Adrenal gland (tissue), 12 donors: ENCODE data around the gene TMEM156. TPM values are rescaled to one million over a fixed set of nuclear protein-coding genes. Genes with fewer than 3 reads are reported as not detected.
"Not testable (repeated sequence)": the region's sequence is repeated elsewhere in the genome, so short reads cannot be mapped to it uniquely, and the experiment has no call there.

Experiments
- DNase-seq, 7 donors: peaks; one replicate each; pipeline ENCODE4 v3.0.0-alpha.2; 2019 to 2020
- H3K27ac ChIP-seq, 5 donors: fragments of 200-600 bp; sonication (generic) in 4 of 5; 1 replicate in 3 of 5; 2 replicates in 2 of 5; pipeline versions ENCODE4 v1.5.1 to v1.8.0; 2016 to 2020; ENCODE audit warnings: mild to moderate bottlenecking in 1 of 5
- H3K27me3 ChIP-seq: fragments of 200-600 bp; 2 replicates; pipeline ENCODE4 v1.8.0; 2021
- H3K36me3 ChIP-seq, 2 donors: fragments of 200-600 bp; replicated peaks in 1 of 2; 1 replicate in 1 of 2; 2 replicates in 1 of 2; pipeline versions ENCODE4 v1.5.1 to v1.8.0; 2018 to 2022
- H3K4me1 ChIP-seq, 2 donors: fragments of 200-600 bp; replicated peaks in 1 of 2; 1 replicate in 1 of 2; 2 replicates in 1 of 2; pipeline versions ENCODE4 v1.5.1 to v1.8.0; 2018 to 2021
- H3K4me3 ChIP-seq, 4 donors: fragments of 200-600 bp; sonication (generic) in 3 of 4; one replicate each; pipeline ENCODE4 v1.5.1; 2016 to 2018
- H3K9me3 ChIP-seq, 3 donors: fragments of 200-600 bp; sonication (generic) in 1 of 3; replicated peaks in 1 of 3; 1 replicate in 2 of 3; 2 replicates in 1 of 3; pipeline versions ENCODE4 v1.5.1 to v1.8.0; 2016 to 2021
- CTCF ChIP-seq, 6 experiments: fragments of 450-650 bp in 4 of 6; fragments of 200-600 bp in 2 of 6; sonication (generic) in 1 of 6; IDR thresholded peaks; 1 replicate in 5 of 6; 2 replicates in 1 of 6; pipeline versions ENCODE4 v1.5.1 to v1.8.0; 2016 to 2021; ENCODE audit warnings: antibody characterized with exemption in 6 of 6, mild to moderate bottlenecking in 2 of 6, moderate library complexity in 1 of 6
- POLR2A ChIP-seq, 2 donors: fragments of 450-650 bp; IDR thresholded peaks; one replicate each; pipeline ENCODE4 v1.6.1; 2017; ENCODE audit warnings: antibody characterized with exemption in 2 of 2, mild to moderate bottlenecking in 2 of 2, moderate library complexity in 1 of 2
- WGBS, 4 donors: extraction: QIAGEN DNeasy Blood & Tissue Kit in 2 of 4; methylation state at CpG; one replicate each; pipeline versions ENCODE4 v1.1.5 to v1.1.7; 2013 to 2017; 5-methylcytosine and 5-hydroxymethylcytosine counted together
- intact Hi-C, 2 donors: fragments of 100-400 bp; cut with DNase I; formaldehyde crosslinking; loops; one replicate each; pipeline versions ENCODE4 v1.14.1 to v1.15.0; 2022 to 2023
- polyA plus RNA-seq, 3 donors: library from polyadenylated mRNA; stranded (reverse); fragments of 200-250 nt in 2 of 3; fragments of 350-450 nt in 1 of 3; fragmentation: Illumina TruSeq in 1 of 3; extraction: RNeasy Lipid Tissue Mini Kit (QIAGEN cat#74804) in 1 of 3; gene quantifications; one replicate each; pipeline ENCODE4 v1.2.3, GENCODE V29; 2013 to 2014
- total RNA-seq, 9 donors: library from RNA; depleted of rRNA in 4 of 9; stranded (reverse); fragments of >200 nt in 4 of 9; fragments of 120-200 nt in 1 of 9; fragmentation: NEBNext Ultra II Directional in 1 of 9; extraction: Animal tissue kit (Norgen Biotek cat#: 25700) in 1 of 9; gene quantifications; one replicate each; pipeline versions ENCODE4 v1.1.0 to v1.2.4, GENCODE V29; 2013 to 2023
- donor health status: healthy with polysubstance abuse.
- donor health status: Bipolar disorder and iron deficiency.
- donor health status: DM: yes; HTN: yes; CAD: no.
- donor health status: DM: no; HTN: no; CAD: no.
- donor health status: DM: no; HTN: no; CAD: no.
- donor health status: DM: yes; HTN: yes; CAD: no.

The TMEM156 gene
- total and polyA plus RNA-seq, 12 donors: 0.29 to 4.1 (median 0.88) TPM; not detected in 2

GRCh38 chr4:38967260-38968095, 64.7 kb downstream of the TMEM156 start:
- H3K9me3 ChIP-seq: no peaks in the 10 kb centered on the region
- no peak overlapping the region for H3K4me3 ChIP-seq
- H3K36me3 ChIP-seq: no peaks in the 10 kb centered on the region
- H3K27me3 ChIP-seq: no peaks in the 10 kb centered on the region
- peak overlapping the region in 1 of 5 donors; percentile 35 for H3K27ac ChIP-seq
- H3K4me1 ChIP-seq: no peaks in the 10 kb centered on the region
- TF ChIP-seq CTCF (IDR thresholded peaks at IDR 0.05) (no peak), POLR2A (IDR thresholded peaks at IDR 0.05) (no peak)
- intact Hi-C loops: no loop called here
- DNase-seq: peak in 3 of 7 donors; percentile 9 to 35 (median 25)
- 81 to 88% (median 85%) methylated on average over 7 of the region's 7 CpGs for WGBS, 4 donors

- no peaks in the 10 kb centered on the region for H3K36me3 ChIP-seq
- H3K4me1 ChIP-seq: no peaks in the 10 kb centered on the region
- H3K27ac ChIP-seq: no peak overlapping the region
- 77 to 87% (median 85%) methylated on average over 3 of the region's 3 CpGs for WGBS, 4 donors
- no peaks in the 10 kb centered on the region for H3K9me3 ChIP-seq
- TF ChIP-seq CTCF (IDR thresholded peaks at IDR 0.05) (no peak), POLR2A (IDR thresholded peaks at IDR 0.05) (no peak)
- intact Hi-C loops: no loop called here
- no peak overlapping the region for H3K4me3 ChIP-seq
- DNase-seq: no peak
- no peaks in the 10 kb centered on the region for H3K27me3 ChIP-seq
These were observed 66.3 kb downstream of the TMEM156 start for GRCh38 chr4:38965866-38966265.

- Histone ChIP-seq H3K27ac (no peak overlapping the region), H3K36me3 (no peaks in the 10 kb centered on the region), H3K4me1 (no peaks in the 10 kb centered on the region), H3K9me3 (no peaks in the 10 kb centered on the region), H3K27me3 (no peaks in the 10 kb centered on the region), H3K4me3 (no peak overlapping the region)
- 90 to 93% (median 91%) methylated on average over 11 of the region's 11 CpGs for WGBS, 4 donors
- TF ChIP-seq CTCF (IDR thresholded peaks at IDR 0.05) (no peak), POLR2A (IDR thresholded peaks at IDR 0.05) (no peak)
- intact Hi-C loops: no loop called here
- DNase-seq: no peak
These were observed 67.0 kb downstream of the TMEM156 start for GRCh38 chr4:38964942-38965775.

- H3K9me3 ChIP-seq, DNase-seq, H3K4me3 ChIP-seq, intact Hi-C loops, H3K36me3 ChIP-seq, H3K4me1 ChIP-seq, H3K27ac ChIP-seq, H3K27me3 ChIP-seq: not testable (repeated sequence)
- WGBS, 4 donors: 88 to 95% (median 89%) methylated on average over 5 of the region's 5 CpGs
These were observed 73.0 kb downstream of the TMEM156 start for GRCh38 chr4:38959248-38959647.
